NCI-H2171 treated with DMSO at 0.1 percent for 48 hours (cell line): ENCODE measurements around the gene CIDEB.

Source experiments
- DNase-seq: peaks from one replicate; lab custom pipeline; 2025; lab: John Stamatoyannopoulos, UW

Gene CIDEB

DNA sequence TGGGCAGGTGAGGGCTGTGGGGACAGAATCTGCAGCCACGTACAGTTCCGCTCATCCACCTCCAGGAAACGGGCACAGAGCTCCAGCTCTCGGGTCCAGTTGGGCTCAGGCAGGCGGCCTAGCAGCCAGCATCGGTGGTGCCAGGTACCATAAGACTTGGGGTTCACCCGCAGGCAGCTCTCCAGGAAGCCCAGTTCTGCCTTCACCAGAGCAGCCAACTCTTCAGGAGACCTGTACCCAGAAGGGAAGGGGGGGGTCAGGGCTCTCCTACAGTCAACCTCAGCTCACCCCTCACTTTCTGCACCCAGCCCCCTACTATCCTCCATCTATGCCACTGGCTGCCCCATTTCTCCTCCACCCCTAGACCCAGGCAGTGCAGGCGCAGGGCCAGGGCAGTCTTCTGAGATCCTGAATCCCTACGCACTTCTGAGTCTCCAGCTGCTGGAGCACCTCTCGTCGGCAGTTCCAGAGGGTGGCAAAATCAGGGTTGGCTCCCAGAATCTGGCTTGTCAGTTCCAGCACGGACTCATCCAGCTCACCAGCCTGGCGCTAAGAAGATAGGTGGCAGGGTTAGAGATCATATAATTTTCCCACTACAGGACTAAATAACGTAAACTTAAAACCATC, 37.8 kb downstream of the CIDEB start:
- no peak for DNase-seq

GRCh38 chr14:24269368-24269767, 38.4 kb downstream of the CIDEB start:
- DNase-seq: no peak

GRCh38 chr14:24268225-24268624, 39.6 kb downstream of the CIDEB start:
- DNase-seq: no peak

DNA sequence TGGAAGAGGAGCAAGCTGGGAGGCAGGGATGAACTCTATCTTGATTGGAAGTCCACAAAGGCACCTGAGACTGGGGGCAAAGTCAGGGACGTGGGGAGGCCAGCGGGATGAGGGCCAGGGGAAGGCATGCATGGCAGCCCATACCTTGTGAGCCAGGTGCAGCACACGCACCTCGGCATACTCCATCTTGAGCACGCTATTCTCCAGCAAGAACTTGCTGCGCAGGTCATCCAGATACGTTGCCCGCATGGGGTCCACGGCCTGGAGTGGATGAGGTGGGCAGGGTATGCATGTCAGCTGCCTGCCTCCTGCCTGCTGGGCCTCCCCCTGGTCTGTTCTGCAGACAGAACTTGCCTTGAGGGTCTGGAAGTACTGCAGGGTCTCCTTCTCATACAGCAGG, 40.3 kb downstream of the CIDEB start:
- no peak for DNase-seq

GRCh38 chr14:24266344-24267244, 41.2 kb downstream of the CIDEB start:
- DNase-seq: no peak

DNA sequence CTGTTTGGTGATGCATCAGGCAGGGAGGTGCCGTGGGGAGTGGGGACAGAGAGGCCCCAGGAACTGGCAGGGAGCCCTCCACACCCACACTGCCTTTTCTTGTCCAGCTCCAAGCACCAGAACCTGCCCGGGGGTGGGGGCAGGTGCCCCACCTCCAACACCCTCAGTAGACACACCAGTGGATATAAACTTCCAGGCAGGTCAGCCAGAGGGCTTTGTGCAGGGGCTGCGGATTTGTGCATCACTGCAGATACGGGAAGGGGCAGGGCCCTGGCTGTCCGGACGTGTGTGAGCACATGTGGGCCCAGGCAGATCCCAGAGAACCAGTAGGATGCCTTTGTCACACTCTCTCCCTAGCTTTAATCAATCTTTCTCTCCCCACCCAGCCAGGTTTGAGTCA, 43.5 kb downstream of the CIDEB start:
- no peak for DNase-seq

GRCh38 chr14:24263848-24264247, 43.9 kb downstream of the CIDEB start:
- no peak for DNase-seq

GRCh38 chr14:24262821-24263733, 44.7 kb downstream of the CIDEB start, which contains the start of gene TGM1:
Gene TGM1 (minus strand): TSS chr14:24263177. CDS start chr14:24262352, 825 bp downstream.
- no peak for DNase-seq

- no peak for DNase-seq
Measured at GRCh38 chr14:24261969-24262327, 45.8 kb downstream of the CIDEB start.

DNA sequence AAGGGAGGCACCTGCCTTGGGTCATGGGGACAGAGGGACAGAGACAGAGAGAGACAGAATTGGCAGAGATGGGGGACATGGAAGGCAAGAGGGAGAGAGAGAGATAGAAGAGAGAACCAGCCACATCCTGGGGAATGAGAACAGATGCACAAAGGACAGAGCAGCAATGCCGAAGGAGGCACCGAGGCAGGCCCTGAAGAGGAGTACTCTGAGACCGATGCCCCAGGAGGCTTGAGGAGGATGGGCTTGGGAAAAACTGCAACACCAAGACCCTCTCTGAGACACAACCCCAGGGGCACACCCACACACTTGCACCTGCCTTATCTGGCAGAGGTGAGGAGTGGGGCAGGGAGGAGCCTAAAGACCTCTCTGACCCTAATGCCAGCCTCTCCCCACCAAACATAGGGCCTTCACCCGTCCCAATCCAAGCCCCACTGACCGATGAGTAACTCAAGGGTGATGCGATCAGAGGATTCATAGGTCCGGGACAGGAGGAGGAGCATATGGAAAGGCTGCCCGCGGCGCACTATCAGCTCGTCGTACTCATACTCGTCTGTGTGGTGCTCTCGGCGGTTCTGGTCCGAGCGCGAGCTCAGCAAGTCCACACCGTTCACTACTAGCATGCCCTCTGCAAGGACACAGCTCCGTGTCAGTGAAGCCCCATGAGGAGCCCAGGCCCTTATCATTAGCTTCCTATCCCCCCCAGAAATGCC, 46.4 kb downstream of the CIDEB start:
- DNase-seq: no peak

DNA sequence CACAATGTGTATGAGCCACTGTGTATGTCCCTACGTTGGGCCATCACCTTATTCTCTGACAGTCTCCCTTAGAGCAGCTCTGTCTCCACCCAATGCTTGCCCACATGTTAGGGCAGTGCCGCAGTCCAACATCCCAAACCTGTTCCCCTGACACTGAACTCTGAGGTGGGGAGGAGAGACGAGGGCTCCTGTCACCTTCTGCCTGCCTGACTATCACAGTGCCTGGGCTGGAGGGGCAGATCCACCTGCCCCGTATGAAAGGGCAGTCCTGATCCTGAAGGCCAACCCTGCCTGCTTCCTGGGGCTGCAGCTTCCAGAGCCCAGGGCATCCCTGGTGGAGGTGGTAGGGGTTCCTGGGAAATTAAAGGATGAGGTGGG, 47.0 kb downstream of the CIDEB start:
- no peak for DNase-seq

- no peak for DNase-seq
Measured at GRCh38 chr14:24260026-24260779, 47.6 kb downstream of the CIDEB start.

GRCh38 chr14:24259282-24260025, 48.3 kb downstream of the CIDEB start:
- DNase-seq: no peak

DNA sequence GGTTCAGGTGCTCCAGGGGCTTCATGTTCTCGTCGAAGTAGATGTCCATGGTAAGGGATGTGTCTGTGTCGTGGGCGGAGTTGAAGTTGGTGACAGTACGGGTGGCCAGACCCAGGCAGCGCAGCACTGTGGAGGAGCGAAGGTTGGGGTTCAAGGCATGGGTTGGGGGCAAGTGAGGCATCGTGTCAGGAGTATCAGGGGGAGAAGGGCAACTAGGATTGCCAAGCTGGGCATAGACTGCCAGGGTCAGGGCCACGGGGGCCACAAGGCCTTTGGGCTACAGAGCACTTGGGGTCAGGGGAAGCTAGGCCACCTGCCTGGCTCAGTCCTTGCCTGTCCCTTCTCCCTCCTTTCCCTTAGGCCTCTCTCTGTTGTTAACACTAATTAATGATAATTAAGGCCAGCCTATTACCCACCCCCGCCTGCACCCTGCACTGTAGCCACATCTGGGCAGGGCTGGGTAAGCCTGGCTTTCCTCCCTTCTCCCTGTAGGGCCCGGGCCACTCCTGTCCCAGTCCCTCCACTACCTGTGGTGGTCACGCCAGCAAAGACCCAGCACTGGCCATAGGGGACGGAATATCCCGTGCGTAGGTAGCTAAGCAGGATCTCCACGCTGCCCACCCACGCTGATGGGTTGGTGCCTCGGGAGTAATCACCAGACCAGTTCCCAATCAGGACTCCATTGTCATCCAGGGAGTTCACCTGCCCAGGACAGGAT, 49.1 kb downstream of the CIDEB start:
- no peak for DNase-seq

DNA sequence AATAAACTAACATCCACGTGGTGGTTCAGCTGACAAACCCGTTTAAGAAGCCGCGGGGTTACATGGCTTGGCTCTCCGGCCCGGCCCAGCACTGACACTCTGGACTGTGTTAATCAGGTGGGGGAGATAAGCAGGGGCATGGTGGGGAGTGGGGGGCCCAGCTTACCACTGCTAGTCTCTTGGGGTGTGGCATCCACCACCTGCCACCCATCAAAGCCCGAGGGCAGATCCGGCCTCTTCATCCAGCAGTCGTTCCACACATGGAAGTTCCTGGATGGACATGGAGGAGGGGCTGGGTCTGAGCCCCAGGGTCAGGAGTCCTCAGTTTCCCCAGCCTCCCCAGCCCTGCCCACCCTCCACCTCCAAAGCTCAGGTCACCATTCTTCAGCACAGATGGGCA, 49.7 kb downstream of the CIDEB start:
- no peak for DNase-seq

DNA sequence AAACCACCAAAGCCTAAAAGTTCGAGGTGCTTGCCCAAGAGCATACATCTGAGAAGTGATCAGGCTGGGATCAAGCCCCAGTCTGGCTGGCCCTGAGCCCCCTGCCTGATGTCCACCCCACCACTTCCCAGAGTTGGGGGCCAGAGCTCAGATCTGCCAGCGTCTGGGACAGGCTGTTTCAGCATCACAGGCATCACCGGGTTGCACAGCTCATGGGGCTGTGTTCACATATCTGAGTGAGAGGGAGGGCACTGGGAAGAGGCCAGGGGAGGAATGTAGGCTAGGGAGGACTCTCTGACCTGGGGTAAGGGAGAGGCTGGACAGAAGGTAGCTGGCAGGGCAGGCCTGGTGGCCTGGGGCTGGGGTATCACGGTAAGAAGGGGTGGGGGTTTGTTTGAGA, 50.8 kb downstream of the CIDEB start:
- no peak for DNase-seq

DNA sequence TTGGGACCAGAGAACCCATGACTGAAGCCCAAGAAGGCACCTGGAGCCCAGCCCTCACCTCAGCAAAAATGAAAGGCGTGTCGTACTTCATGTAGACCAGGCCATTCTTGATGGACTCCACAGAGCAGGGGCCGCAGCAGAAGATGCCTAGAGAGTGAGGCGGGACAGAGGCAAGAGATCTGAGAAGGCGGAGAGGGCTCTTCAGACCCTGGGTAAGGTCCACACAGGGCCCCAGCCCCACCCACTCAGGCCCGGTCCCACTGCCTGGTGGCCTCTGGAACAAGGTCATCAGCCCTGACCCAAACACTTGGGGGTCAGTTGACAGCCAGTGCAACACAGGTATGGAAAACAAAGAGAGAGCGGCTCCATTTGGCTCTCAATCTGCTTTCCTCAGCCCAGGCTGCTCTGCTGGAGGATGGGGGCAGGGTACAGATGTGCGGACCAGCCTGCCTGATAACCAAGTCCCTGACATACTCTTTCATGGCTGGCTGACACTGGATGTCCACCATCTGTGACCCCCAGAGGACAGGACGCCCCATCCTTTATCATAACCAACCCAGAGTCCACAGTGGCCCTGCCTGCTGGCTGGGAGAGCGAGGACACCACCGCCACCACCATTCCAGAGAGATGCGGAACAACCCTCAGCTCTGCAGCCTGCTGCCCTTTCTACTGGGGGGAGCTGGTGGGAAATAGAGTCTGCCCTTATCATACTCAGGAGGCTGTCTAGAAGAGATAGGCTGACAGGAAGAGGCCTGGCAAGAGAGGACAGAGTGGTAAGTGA, 51.7 kb downstream of the CIDEB start:
- no peak for DNase-seq

DNA sequence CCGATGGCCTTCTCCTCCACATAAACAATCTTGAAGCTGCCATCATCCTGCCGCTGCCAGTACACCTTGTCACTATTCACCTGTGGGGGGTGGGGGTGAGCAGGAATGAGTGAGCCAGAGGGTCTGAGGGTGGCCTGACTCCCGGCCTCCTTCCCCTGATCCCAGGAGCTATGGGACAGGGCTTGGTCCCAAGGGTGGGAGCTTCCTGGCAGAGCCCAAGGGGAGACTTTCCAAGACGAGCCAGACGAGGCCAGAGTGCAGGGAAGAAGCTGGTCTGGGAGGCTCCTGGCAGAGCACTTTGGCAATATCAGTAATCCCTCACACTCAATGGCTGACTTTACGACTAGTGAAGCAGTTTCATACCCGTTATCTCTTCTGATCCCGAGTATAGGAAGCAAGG, 52.3 kb downstream of the CIDEB start:
- DNase-seq: no peak
